GM12891 (cell line): ENCODE measurements around the gene ANLN.

Source experiments
- PAX5 ChIP-seq: IDR thresholded peaks from 2 replicates; pipeline ENCODE4 v1.6.1; 2011; ENCODE audit warnings: low read length, moderate library complexity, mild to moderate bottlenecking; ENCODE audit not compliant: insufficient read depth, severe bottlenecking
- POLR2A ChIP-seq: IDR thresholded peaks from 2 replicates; pipeline ENCODE4 v1.6.1; 2011; ENCODE audit warnings: low read depth, low read length, control low read depth
- POLR2AphosphoS5 ChIP-seq: IDR thresholded peaks from 2 replicates; pipeline ENCODE4 v1.6.1; 2011; ENCODE audit warnings: low read depth, low read length, control low read depth
- POU2F2 ChIP-seq: IDR thresholded peaks from 2 replicates; pipeline ENCODE4 v1.6.1; 2011; ENCODE audit warnings: low read depth, mild to moderate bottlenecking, control low read depth, low read length, moderate library complexity
- SPI1 ChIP-seq: IDR thresholded peaks from 2 replicates; pipeline ENCODE4 v1.6.1; 2011; ENCODE audit warnings: low read depth, low read length, control low read depth
- TAF1 ChIP-seq: IDR thresholded peaks from 2 replicates; pipeline ENCODE4 v1.6.1; 2011; ENCODE audit warnings: low read depth, low read length, control low read depth

GRCh38 chr7:36460811-36461429 lies 71.3 kb downstream of the ANLN start:
- TF ChIP-seq POLR2AphosphoS5 (no peak), POLR2A (no peak), TAF1 (no peak), PAX5 (no peak), SPI1 (no peak), POU2F2 (no peak)
